ENCODE data around the gene NAA38. TPM values are rescaled to one million over a fixed set of nuclear protein-coding genes. Genes with fewer than 3 reads are reported as not detected.

The NAA38 gene
- total RNA-seq, 1 experiment from 2014 or later: 46.3 TPM

GRCh38 chr17:7885367-7886226 is 28.2 kb upstream of the NAA38 start (continued):
- no peak for TF ChIP-seq KAT7 (CRISPR knock-in tag; IDR thresholded peaks at IDR 0.05; ENCODE audit: borderline replicate concordance)
- TF ChIP-seq SP1 (CRISPR knock-in tag; conservative IDR thresholded peaks at IDR 0.05): peak; percentile 19; the same call in 1 of the 2 replicates

DNA sequence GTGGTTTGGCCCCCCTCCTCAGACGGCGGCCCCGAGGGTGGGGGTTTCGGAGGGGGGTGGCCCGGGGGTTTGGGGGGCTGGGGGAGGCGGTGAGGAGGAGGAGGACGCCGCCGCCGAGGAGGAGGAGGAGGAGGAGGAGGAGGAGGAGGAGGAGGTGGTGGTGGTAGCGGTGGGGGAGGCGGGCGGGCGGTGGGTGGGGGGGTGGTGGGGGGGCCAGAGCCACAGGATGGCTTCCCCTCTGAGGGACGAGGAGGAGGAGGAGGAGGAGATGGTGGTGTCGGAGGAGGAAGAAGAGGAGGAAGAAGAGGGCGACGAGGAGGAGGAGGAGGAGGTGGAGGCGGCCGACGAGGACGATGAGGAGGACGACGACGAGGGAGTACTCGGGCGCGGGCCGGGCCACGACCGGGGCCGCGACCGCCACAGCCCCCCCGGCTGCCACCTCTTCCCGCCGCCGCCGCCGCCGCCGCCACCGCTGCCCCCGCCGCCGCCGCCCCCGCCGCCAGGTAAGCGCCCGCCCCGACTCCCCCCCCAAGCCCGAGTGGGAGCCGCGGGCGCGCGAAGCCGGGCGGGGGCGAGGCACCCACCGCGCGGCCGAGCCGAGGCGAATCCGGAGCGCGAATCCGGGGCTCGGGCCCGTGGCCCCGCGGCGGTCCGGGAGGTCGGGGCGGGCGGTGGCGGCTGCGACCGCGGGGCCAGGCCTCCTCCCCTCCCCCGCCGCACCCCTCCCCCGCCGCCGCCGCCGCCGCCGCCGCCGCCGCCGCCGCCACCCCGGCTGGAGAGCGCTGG is 27.4 kb upstream of the NAA38 start:
- Mint-ChIP-seq H3K27me3 (ENCODE audit: low read depth) (no peaks in the 10 kb centered on the region; the same call in 1 of the 2 replicates), H3K9me3 (no peaks in the 10 kb centered on the region), H3K4me1 (peaks cover 10% of the 10 kb centered on the region), H3K4me3 (peak overlapping the region; percentile 54), H3K27ac (no peak overlapping the region), H3K36me3 (no peaks in the 10 kb centered on the region)
- no peak for TF ChIP-seq NR3C1 (CRISPR knock-in tag; conservative IDR thresholded peaks at IDR 0.05; ENCODE audit: low read depth)
- TF ChIP-seq ZNF263 (CRISPR knock-in tag; IDR thresholded peaks at IDR 0.05; ENCODE audit: low read depth): peak; percentile 80; the same call in 1 of the 2 replicates
- TF ChIP-seq, protein P1, sequence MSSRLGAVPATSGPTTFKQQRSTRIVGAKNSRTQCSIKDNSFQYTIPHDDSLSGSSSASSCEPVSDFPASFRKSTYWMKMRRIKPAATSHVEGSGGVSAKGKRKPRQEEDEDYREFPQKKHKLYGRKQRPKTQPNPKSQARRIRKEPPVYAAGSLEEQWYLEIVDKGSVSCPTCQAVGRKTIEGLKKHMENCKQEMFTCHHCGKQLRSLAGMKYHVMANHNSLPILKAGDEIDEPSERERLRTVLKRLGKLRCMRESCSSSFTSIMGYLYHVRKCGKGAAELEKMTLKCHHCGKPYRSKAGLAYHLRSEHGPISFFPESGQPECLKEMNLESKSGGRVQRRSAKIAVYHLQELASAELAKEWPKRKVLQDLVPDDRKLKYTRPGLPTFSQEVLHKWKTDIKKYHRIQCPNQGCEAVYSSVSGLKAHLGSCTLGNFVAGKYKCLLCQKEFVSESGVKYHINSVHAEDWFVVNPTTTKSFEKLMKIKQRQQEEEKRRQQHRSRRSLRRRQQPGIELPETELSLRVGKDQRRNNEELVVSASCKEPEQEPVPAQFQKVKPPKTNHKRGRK (CRISPR knock-in tag; IDR thresholded peaks at IDR 0.05; ENCODE audit: borderline replicate concordance): no peak
- TF ChIP-seq ZNF138 (CRISPR knock-in tag; conservative IDR thresholded peaks at IDR 0.05): no peak
- no peak for TF ChIP-seq RELA (CRISPR knock-in tag; IDR thresholded peaks at IDR 0.05; ENCODE audit: borderline replicate concordance)
- no peak for TF ChIP-seq TP53 (CRISPR knock-in tag; IDR thresholded peaks at IDR 0.05)
- TF ChIP-seq ZNF532 (CRISPR knock-in tag; IDR thresholded peaks at IDR 0.05; ENCODE audit: borderline replicate concordance): no peak
- no peak for TF ChIP-seq IRF1 (CRISPR knock-in tag; IDR thresholded peaks at IDR 0.05)
- ChIA-PET CTCF (interaction anchor here (1.2 kb wide), 1 partner anchor 157 kb away, joined by 5 read pairs; no protein-coding TSS in a partner anchor), POLR2A (interaction anchor here (1.1 kb wide), 1 partner anchor 28 kb away, joined by 4 read pairs; the partner anchor contains the start of gene NAA38)
- DNase-seq (ENCODE audit: low spot score) (no peak), ATAC-seq (no peak)

DNA sequence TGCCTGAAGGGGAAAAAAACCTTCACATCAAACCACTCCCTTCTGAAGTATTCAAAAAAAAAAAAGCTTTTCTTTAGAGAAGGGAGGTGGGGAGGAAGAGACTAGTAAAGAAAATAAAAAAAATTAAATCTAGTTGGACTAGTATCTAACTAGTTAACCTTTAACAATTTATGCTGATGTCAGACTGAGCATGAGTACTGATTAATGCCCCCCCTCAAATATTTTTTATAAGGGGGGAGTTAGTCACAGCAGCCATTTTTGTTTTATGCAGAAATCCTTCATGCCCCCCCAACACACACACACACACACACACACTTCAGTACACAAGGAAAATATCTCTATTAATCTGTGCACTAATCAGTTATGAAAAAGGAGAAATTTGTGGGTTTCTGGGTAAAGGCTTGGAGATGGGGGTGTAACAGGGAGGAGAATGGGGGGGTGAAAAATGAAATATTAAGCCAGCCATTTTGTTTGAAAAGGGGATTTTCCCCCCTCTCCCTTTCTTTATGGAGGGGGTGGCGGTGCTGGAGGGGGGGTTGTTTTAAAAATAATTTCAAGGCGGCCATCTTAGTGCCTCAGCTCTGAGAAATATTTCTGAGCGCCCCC is 26.5 kb upstream of the NAA38 start:
- Mint-ChIP-seq H3K36me3 (no peaks in the 10 kb centered on the region), H3K27me3 (ENCODE audit: low read depth) (no peaks in the 10 kb centered on the region; the same call in 1 of the 2 replicates), H3K4me1 (peaks cover 10% of the 10 kb centered on the region), H3K9me3 (no peaks in the 10 kb centered on the region), H3K4me3 (peak overlapping the region; percentile 55), H3K27ac (no peak overlapping the region)
- TF ChIP-seq CDX4 (CRISPR knock-in tag; IDR thresholded peaks at IDR 0.05; ENCODE audit: borderline replicate concordance): no peak
- no peak for TF ChIP-seq GRHL2 (CRISPR knock-in tag; IDR thresholded peaks at IDR 0.05; ENCODE audit: insufficient replicate concordance, severe bottlenecking)
- TF ChIP-seq, protein P2, sequence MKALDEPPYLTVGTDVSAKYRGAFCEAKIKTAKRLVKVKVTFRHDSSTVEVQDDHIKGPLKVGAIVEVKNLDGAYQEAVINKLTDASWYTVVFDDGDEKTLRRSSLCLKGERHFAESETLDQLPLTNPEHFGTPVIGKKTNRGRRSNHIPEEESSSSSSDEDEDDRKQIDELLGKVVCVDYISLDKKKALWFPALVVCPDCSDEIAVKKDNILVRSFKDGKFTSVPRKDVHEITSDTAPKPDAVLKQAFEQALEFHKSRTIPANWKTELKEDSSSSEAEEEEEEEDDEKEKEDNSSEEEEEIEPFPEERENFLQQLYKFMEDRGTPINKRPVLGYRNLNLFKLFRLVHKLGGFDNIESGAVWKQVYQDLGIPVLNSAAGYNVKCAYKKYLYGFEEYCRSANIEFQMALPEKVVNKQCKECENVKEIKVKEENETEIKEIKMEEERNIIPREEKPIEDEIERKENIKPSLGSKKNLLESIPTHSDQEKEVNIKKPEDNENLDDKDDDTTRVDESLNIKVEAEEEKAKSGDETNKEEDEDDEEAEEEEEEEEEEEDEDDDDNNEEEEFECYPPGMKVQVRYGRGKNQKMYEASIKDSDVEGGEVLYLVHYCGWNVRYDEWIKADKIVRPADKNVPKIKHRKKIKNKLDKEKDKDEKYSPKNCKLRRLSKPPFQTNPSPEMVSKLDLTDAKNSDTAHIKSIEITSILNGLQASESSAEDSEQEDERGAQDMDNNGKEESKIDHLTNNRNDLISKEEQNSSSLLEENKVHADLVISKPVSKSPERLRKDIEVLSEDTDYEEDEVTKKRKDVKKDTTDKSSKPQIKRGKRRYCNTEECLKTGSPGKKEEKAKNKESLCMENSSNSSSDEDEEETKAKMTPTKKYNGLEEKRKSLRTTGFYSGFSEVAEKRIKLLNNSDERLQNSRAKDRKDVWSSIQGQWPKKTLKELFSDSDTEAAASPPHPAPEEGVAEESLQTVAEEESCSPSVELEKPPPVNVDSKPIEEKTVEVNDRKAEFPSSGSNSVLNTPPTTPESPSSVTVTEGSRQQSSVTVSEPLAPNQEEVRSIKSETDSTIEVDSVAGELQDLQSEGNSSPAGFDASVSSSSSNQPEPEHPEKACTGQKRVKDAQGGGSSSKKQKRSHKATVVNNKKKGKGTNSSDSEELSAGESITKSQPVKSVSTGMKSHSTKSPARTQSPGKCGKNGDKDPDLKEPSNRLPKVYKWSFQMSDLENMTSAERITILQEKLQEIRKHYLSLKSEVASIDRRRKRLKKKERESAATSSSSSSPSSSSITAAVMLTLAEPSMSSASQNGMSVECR (CRISPR knock-in tag; IDR thresholded peaks at IDR 0.05; ENCODE audit: borderline replicate concordance): no peak
- no peak for TF ChIP-seq ZBTB43 (CRISPR knock-in tag; IDR thresholded peaks at IDR 0.05)
- ATAC-seq (no peak), DNase-seq (ENCODE audit: low spot score) (no peak)
- CTCF ChIA-PET: no interaction called here
- POLR2A ChIA-PET: interaction anchor here (0.6 to 0.7 kb wide), 2 partner anchors 12 to 27 kb away, joined by 3 read pairs; no protein-coding TSS in a partner anchor

Measured in WTC11 (cell line).